IMR-90 (cell line): ENCODE data around the gene EGFR. TPM values are rescaled to one million over a fixed set of nuclear protein-coding genes. Genes with fewer than 3 reads are reported as not detected.
A peak's percentile ranks its signal among the peaks of the same experiment; 100 is the strongest.

Experiments used
- ATAC-seq: fragments of 200-7000 bp; cut with Tn5 transposase; 2 replicates; pipeline ENCODE4 v1.9.1; 2020; ENCODE audit warnings: low read depth, mild to moderate bottlenecking, moderate library complexity
- BruUV-seq: library from RNA; stranded (reverse); fragments of 400-500 nt; replicated peaks from 2 replicates; lab custom pipeline; 2021; lab: Mats Ljungman, UMichigan
- CTCF ChIA-PET: fragments of 300-600 bp; formaldehyde crosslinking; extraction: SDS; loops from one replicate; lab custom pipeline; 2021; ENCODE audit warnings: antibody characterized with exemption; lab: Yijun Ruan, JAX
- POLR2A ChIA-PET: fragments of 300-600 bp; sonication (Branson Sonifier 250); formaldehyde crosslinking; loops from one replicate; lab custom pipeline; 2022; ENCODE audit warnings: antibody characterized with exemption; ENCODE audit not compliant: unreplicated experiment; lab: Charles Lee
- DNase-seq: peaks from one replicate; pipeline ENCODE4 v3.0.0; 2013
- H2AFZ ChIP-seq: replicated peaks from 2 replicates; pipeline ENCODE3; 2013; ENCODE audit warnings: low read length, mild to moderate bottlenecking; ENCODE audit not compliant: poor library complexity
- H2AK5ac ChIP-seq: 2 replicates; pipeline ENCODE4 v1.6.1; 2013; ENCODE audit warnings: low read depth, low read length, inconsistent platforms
- H2AK9ac ChIP-seq: replicated peaks from 2 replicates; pipeline ENCODE3; 2013; ENCODE audit warnings: mild to moderate bottlenecking, low read depth, low read length, moderate library complexity; ENCODE audit not compliant: poor library complexity
- H2BK120ac ChIP-seq: 2 replicates; pipeline ENCODE4 v1.6.1; 2013; ENCODE audit warnings: low read depth, low read length, inconsistent platforms
- H2BK15ac ChIP-seq: 3 replicates; pipeline ENCODE4 v1.6.1; 2013; ENCODE audit warnings: low read depth, low read length, inconsistent platforms
- H2BK20ac ChIP-seq: 2 replicates; pipeline ENCODE4 v1.6.1; 2013; ENCODE audit warnings: low read depth, mild to moderate bottlenecking, inconsistent platforms, low read length, moderate library complexity
- H2BK5ac ChIP-seq: 2 replicates; pipeline ENCODE4 v1.6.1; 2013; ENCODE audit warnings: mild to moderate bottlenecking, low read depth, low read length, inconsistent platforms; ENCODE audit not compliant: poor library complexity, severe bottlenecking
- H3K14ac ChIP-seq: replicated peaks from 2 replicates; pipeline ENCODE4 v1.6.1; 2013; ENCODE audit warnings: low read depth, low read length, inconsistent platforms
- H3K18ac ChIP-seq: 2 replicates; pipeline ENCODE4 v1.6.1; 2013; ENCODE audit warnings: low read depth, low read length, control low read depth
- H3K23ac ChIP-seq: 2 replicates; pipeline ENCODE4 v1.6.1; 2013; ENCODE audit warnings: low read depth, low read length, inconsistent platforms
- H3K27ac ChIP-seq: 2 replicates; pipeline ENCODE4 v1.5.1; 2013; ENCODE audit warnings: mild to moderate bottlenecking, control low read depth, low read length; ENCODE audit not compliant: insufficient read depth
- H3K27me3 ChIP-seq: 2 replicates; pipeline ENCODE4 v1.6.1; 2013; ENCODE audit warnings: low read length; ENCODE audit not compliant: control insufficient read depth, insufficient read depth
- H3K36me3 ChIP-seq: 2 replicates; pipeline ENCODE4 v1.6.1; 2013; ENCODE audit warnings: low read length, mixed read lengths; ENCODE audit not compliant: control insufficient read depth, insufficient read depth
- H3K4ac ChIP-seq: 2 replicates; pipeline ENCODE4 v1.6.1; 2013; ENCODE audit warnings: low read depth, low read length, inconsistent platforms
- H3K4me1 ChIP-seq: 2 replicates; pipeline ENCODE4 v1.6.1; 2013; ENCODE audit warnings: low read length, mixed read lengths; ENCODE audit not compliant: control insufficient read depth, insufficient read depth
- H3K4me2 ChIP-seq: 2 replicates; pipeline ENCODE4 v1.6.1; 2013; ENCODE audit warnings: low read depth, mild to moderate bottlenecking, control low read depth, low read length, moderate library complexity
- H3K4me3 ChIP-seq: 2 replicates; pipeline ENCODE4 v1.5.1; 2013; ENCODE audit warnings: low read depth, mild to moderate bottlenecking, control low read depth, low read length, moderate library complexity; ENCODE audit not compliant: insufficient read depth
- H3K56ac ChIP-seq: 2 replicates; pipeline ENCODE4 v1.6.1; 2013; ENCODE audit warnings: low read length, inconsistent platforms; ENCODE audit not compliant: insufficient read depth; ENCODE audit errors: extremely low read depth
- H3K79me1 ChIP-seq, 2 experiments: 2 replicates each; pipeline ENCODE4 v1.6.1; 2013; ENCODE audit warnings: low read length in 2 of 2, inconsistent platforms in 1 of 2, low read depth in 1 of 2
- H3K9ac ChIP-seq: 2 replicates; pipeline ENCODE4 v1.6.1; 2013; ENCODE audit warnings: low read depth, low read length, control low read depth
- H3K9me1 ChIP-seq: 2 replicates; pipeline ENCODE4 v1.6.1; 2013; ENCODE audit warnings: low read length, inconsistent platforms; ENCODE audit not compliant: insufficient read depth
- H3K9me3 ChIP-seq: 2 replicates; pipeline ENCODE4 v1.6.1; 2013; ENCODE audit warnings: low read length; ENCODE audit not compliant: control insufficient read depth, insufficient read depth
- H4K20me1 ChIP-seq: 2 replicates; pipeline ENCODE4 v1.6.1; 2013; ENCODE audit warnings: low read length, inconsistent platforms; ENCODE audit not compliant: insufficient read depth
- H4K5ac ChIP-seq: 2 replicates; pipeline ENCODE4 v1.6.1; 2013; ENCODE audit warnings: mild to moderate bottlenecking, low read depth, low read length, control low read depth
- H4K8ac ChIP-seq, 2 experiments: 2 replicates each; pipeline ENCODE4 v1.6.1; 2013; ENCODE audit warnings: low read depth in 2 of 2, low read length in 2 of 2, control low read depth in 1 of 2, inconsistent platforms in 1 of 2
- H4K91ac ChIP-seq: 2 replicates; pipeline ENCODE4 v1.6.1; 2013; ENCODE audit warnings: low read depth, low read length, inconsistent platforms; ENCODE audit not compliant: insufficient read depth
- POLR2A ChIP-seq: IDR thresholded peaks from 2 replicates; pipeline ENCODE4 v1.6.1; 2012; ENCODE audit warnings: mild to moderate bottlenecking, low read depth, low read length
- RCOR1 ChIP-seq: IDR thresholded peaks from 2 replicates; pipeline ENCODE4 v1.6.1; 2012; ENCODE audit warnings: mild to moderate bottlenecking, low read length, improper control_type of control experiment; ENCODE audit not compliant: insufficient replicate concordance
- WGBS, 2 experiments: methylation state at CpG; one replicate each; pipeline versions ENCODE4 v1.1.5 to v1.1.7; 2013; ENCODE audit warnings: missing lambda C conversion rate in 2 of 2; ENCODE audit not compliant: insufficient read length in 1 of 2; ENCODE audit errors: extremely low coverage in 2 of 2; 5-methylcytosine and 5-hydroxymethylcytosine counted together
- dilution Hi-C: fragments of 300-500 bp; cut with HindIII; formaldehyde crosslinking; loops from one replicate; pipeline ENCODE4 v1.14.3; 2018; ENCODE audit warnings: low sequenced_read_pairs; ENCODE audit not compliant: unreplicated experiment
- in situ Hi-C: fragments of 300-500 bp; cut with MboI; formaldehyde crosslinking; loops from 3 replicates; pipeline ENCODE4 v1.14.3; 2019; ENCODE audit warnings: low sequenced_read_pairs, inconsistent platforms, mixed read lengths
- intact Hi-C: fragments of 100-400 bp; cut with micrococcal nuclease; formaldehyde crosslinking; loops from 2 replicates; pipeline ENCODE4 v1.10.0; 2022
- polyA plus RNA-seq, 3 experiments: library from polyadenylated mRNA; depleted of rRNA; stranded (reverse); fragments of >200 nt; gene quantifications; 2 replicates each; pipeline ENCODE4 v1.2.3, GENCODE V29; 2012; ENCODE audit warnings: low replicate concordance in 1 of 3
- total RNA-seq: library from RNA; depleted of rRNA; stranded (reverse); fragments of >200 nt; gene quantifications from 2 replicates; pipeline ENCODE4 v1.2.3, GENCODE V29; 2012

The EGFR gene
- total and polyA plus RNA-seq, 2 of the 4 experiments (the other 2 are of a cell fraction), result 36.9 to 60.4 TPM

GRCh38 chr7:54988516-54988915 is 30.3 kb upstream of the EGFR start:
- no CpG with 5 or more reads among the region's 2 CpGs for WGBS, 2 experiments
- H2BK5ac ChIP-seq, result no peak overlapping the region
- TF ChIP-seq RCOR1 (no peak), POLR2A (no peak)
- H3K9me3 ChIP-seq, result no peaks in the 10 kb centered on the region
- DNase-seq (no peak), ATAC-seq (no peak)
- H3K56ac ChIP-seq, result no peak overlapping the region
- H3K9me1 ChIP-seq, result peaks cover 3% of the 10 kb centered on the region; the same call in 1 of the 2 replicates
- H3K4me1 ChIP-seq, result peaks cover 3% of the 10 kb centered on the region
- H4K8ac ChIP-seq, result no peak overlapping the region
- H3K4me2 ChIP-seq, result no peak overlapping the region
- H3K23ac ChIP-seq, result no peak overlapping the region
- ChIA-PET CTCF (no interaction called here), POLR2A (no interaction called here)
- H2AFZ ChIP-seq, result no peak overlapping the region
- H4K91ac ChIP-seq, result no peak overlapping the region
- dilution Hi-C loops (no loop called here), intact Hi-C loops (loop anchor here (5.0 kb wide), 1 partner anchor 56 kb away; no protein-coding TSS in a partner anchor), in situ Hi-C loops (no loop called here)
- H3K18ac ChIP-seq, result no peak overlapping the region
- peak overlapping the region; percentile 23; the same call in 1 of the 2 replicates for H2BK120ac ChIP-seq
- no peak overlapping the region for H3K9ac ChIP-seq
- no peaks in the 10 kb centered on the region for H3K36me3 ChIP-seq
- no peak overlapping the region for H2AK5ac ChIP-seq
- H3K27ac ChIP-seq, result no peak overlapping the region
- peak overlapping the region; percentile 56; the same call in 1 of the 2 replicates for H2BK20ac ChIP-seq
- no peak overlapping the region for H3K4ac ChIP-seq
- no peak overlapping the region for H4K5ac ChIP-seq
- H4K20me1 ChIP-seq, result no peaks in the 10 kb centered on the region
- no peaks in the 10 kb centered on the region for H3K79me1 ChIP-seq
- no peak overlapping the region for H3K4me3 ChIP-seq
- no TSS peak for BruUV-seq
- no peaks in the 10 kb centered on the region for H3K27me3 ChIP-seq
- no peak overlapping the region for H3K14ac ChIP-seq
- 0 out of 3 replicates have a peak overlapping the region, but pooled peaks have one; percentile 87 for H2BK15ac ChIP-seq
- no peak overlapping the region for H2AK9ac ChIP-seq
